GM12878 (cell line): ENCODE measurements around the gene ZNF19. TPM values are rescaled to one million over a fixed set of nuclear protein-coding genes. Genes with fewer than 3 reads are reported as not detected.

Experiments used
- ATAC-seq: fragments of 200-7000 bp; cut with Tn5 transposase; 3 replicates; pipeline ENCODE4 v1.9.1; 2020; ENCODE audit warnings: mild to moderate bottlenecking, moderate library complexity
- BruUV-seq: library from RNA; stranded (reverse); fragments of 400-500 nt; replicated peaks from 2 replicates; lab custom pipeline; 2021; lab: Mats Ljungman, UMichigan
- CTCF ChIA-PET: fragments of 300-600 bp; sonication (Branson Sonifier 250); formaldehyde crosslinking; extraction: SDS; loops from one replicate; lab custom pipeline; 2021; ENCODE audit warnings: inconsistent platforms; lab: Yijun Ruan, JAX
- POLR2A ChIA-PET: fragments of 350-600 bp; formaldehyde crosslinking; extraction: SDS; loops from one replicate; lab custom pipeline; 2021; ENCODE audit warnings: inconsistent platforms; lab: Charles Lee
- RAD21 ChIA-PET: fragments of 300-600 bp; sonication (Branson Sonifier 250); formaldehyde crosslinking; loops from one replicate; lab custom pipeline; 2023; ENCODE audit warnings: antibody characterized with exemption; ENCODE audit not compliant: unreplicated experiment; lab: Charles Lee
- SMC1A ChIA-PET: fragments of 300-600 bp; sonication (Branson Sonifier 250); formaldehyde crosslinking; loops from one replicate; lab custom pipeline; 2023; ENCODE audit not compliant: unreplicated experiment, uncharacterized antibody; lab: Charles Lee
- DNase-seq: peaks from one replicate; pipeline ENCODE4 v3.0.0-alpha.2; 2011; ENCODE audit warnings: low read depth, low spot score
- FAIRE-seq: peaks from 3 replicates; lab custom pipeline; 2011; peaks lifted over from hg19 to GRCh38; lab: Jason Lieb, UNC
- H2AFZ ChIP-seq: 2 replicates; pipeline ENCODE4 v1.6.0; 2011; ENCODE audit warnings: low read depth, low read length, control low read depth; ENCODE audit not compliant: control insufficient read depth
- H3K27ac ChIP-seq: 2 replicates; pipeline ENCODE4 v1.5.1; 2011; ENCODE audit warnings: control low read depth; ENCODE audit not compliant: control insufficient read depth, insufficient read depth
- H3K27me3 ChIP-seq, 2 experiments: replicated peaks in 1 of 2; 2 replicates each; pipeline versions ENCODE4 v1.6.0 to v1.6.1; 2011; ENCODE audit warnings: low read length in 1 of 2; ENCODE audit not compliant: control insufficient read depth in 2 of 2, insufficient read depth in 2 of 2
- H3K36me3 ChIP-seq, 2 experiments: 2 replicates each; pipeline ENCODE4 v1.5.1; 2011; ENCODE audit warnings: low read length in 1 of 2; ENCODE audit not compliant: control insufficient read depth in 2 of 2, insufficient read depth in 2 of 2
- H3K4me1 ChIP-seq: 2 replicates; pipeline ENCODE4 v1.6.1; 2011; ENCODE audit warnings: mild to moderate bottlenecking, low read length, moderate library complexity, mixed read lengths; ENCODE audit not compliant: control insufficient read depth, insufficient read depth
- H3K4me2 ChIP-seq: 2 replicates; pipeline ENCODE4 v1.6.0; 2011; ENCODE audit warnings: control low read depth; ENCODE audit not compliant: control insufficient read depth, insufficient read depth
- H3K4me3 ChIP-seq: fragments of 200-600 bp; sonication (generic); 2 replicates; pipeline ENCODE4 v1.5.1; 2016
- H3K79me2 ChIP-seq: 2 replicates; pipeline ENCODE4 v1.6.0; 2011; ENCODE audit warnings: low read length; ENCODE audit not compliant: control insufficient read depth, insufficient read depth
- H3K9ac ChIP-seq: 2 replicates; pipeline ENCODE4 v1.8.0; 2011; ENCODE audit warnings: low read length, control low read depth, mixed read lengths; ENCODE audit not compliant: control insufficient read depth, insufficient read depth
- H3K9me3 ChIP-seq: replicated peaks from 3 replicates; pipeline ENCODE4 v1.5.1; 2011; ENCODE audit warnings: mild to moderate bottlenecking, low read length; ENCODE audit not compliant: control insufficient read depth, insufficient read depth
- H4K20me1 ChIP-seq: 2 replicates; pipeline ENCODE4 v1.6.0; 2011; ENCODE audit not compliant: control insufficient read depth, insufficient read depth
- ETV6 ChIP-seq, 2 experiments: fragments of 450-650 bp in 1 of 2; IDR thresholded peaks in 1 of 2; conservative IDR thresholded peaks in 1 of 2; 2 replicates each; pipeline ENCODE4 v1.6.1; 2014; ENCODE audit warnings: antibody characterized with exemption in 1 of 2, borderline replicate concordance in 1 of 2, low read depth in 1 of 2, mild to moderate bottlenecking in 1 of 2, moderate library complexity in 1 of 2
- IKZF2 ChIP-seq, 2 experiments: fragments of 450-650 bp; IDR thresholded peaks; 2 replicates each; pipeline ENCODE4 v1.6.1; 2017; ENCODE audit warnings: mild to moderate bottlenecking in 2 of 2, moderate library complexity in 2 of 2
- LARP7 ChIP-seq: fragments of 450-650 bp; IDR thresholded peaks from 2 replicates; pipeline ENCODE4 v1.6.1; 2017; ENCODE audit warnings: mild to moderate bottlenecking
- MTA2 ChIP-seq: fragments of 450-650 bp; IDR thresholded peaks from 2 replicates; pipeline ENCODE4 v1.6.1; 2016; ENCODE audit warnings: low read depth, mild to moderate bottlenecking, moderate library complexity
- NR2F1 ChIP-seq: fragments of 450-650 bp; conservative IDR thresholded peaks from 2 replicates; pipeline ENCODE4 v1.6.1; 2017; ENCODE audit warnings: mild to moderate bottlenecking
- SUPT20H ChIP-seq: IDR thresholded peaks from 2 replicates; pipeline ENCODE4 v1.6.1; 2011; ENCODE audit warnings: low read depth, mild to moderate bottlenecking, low read length, moderate library complexity, borderline replicate concordance; ENCODE audit not compliant: control insufficient read depth
- WRNIP1 ChIP-seq: IDR thresholded peaks from 2 replicates; pipeline ENCODE4 v1.6.1; 2011; ENCODE audit warnings: low read depth, low read length, improper control_type of control experiment, borderline replicate concordance
- ZNF274 ChIP-seq: IDR thresholded peaks from one replicate; pipeline ENCODE4 v1.8.0; 2011; ENCODE audit not compliant: insufficient read length, insufficient read depth
- WGBS: methylation state at CpG from one replicate; pipeline ENCODE4 v1.1.6; 2016; ENCODE audit warnings: low lambda C conversion rate; ENCODE audit not compliant: insufficient replicate concordance, insufficient coverage; ENCODE audit errors: missing lambda C conversion rate; 5-methylcytosine and 5-hydroxymethylcytosine counted together
- in situ Hi-C: fragments of 300-500 bp; cut with MboI; formaldehyde crosslinking; loops from 9 replicates; pipeline ENCODE4 v1.14.3; 2018; ENCODE audit warnings: mixed read lengths
- intact Hi-C: fragments of 100-400 bp; cut with micrococcal nuclease; formaldehyde crosslinking; loops from one replicate; pipeline ENCODE4 v1.14.2; 2022; ENCODE audit not compliant: unreplicated experiment
- polyA plus RNA-seq, 11 experiments: library from polyadenylated mRNA; depleted of rRNA in 4 of 11; unstranded in 6 of 11; stranded (reverse) in 5 of 11; fragments of >200 nt; fragmentation: Nextera tagmentation in 4 of 11; fragmentation: Illumina TruSeq in 1 of 11; extraction: Ambion mirVana in 4 of 11; extraction: Trizol in 1 of 11; gene quantifications; 1 replicate in 1 of 11; 2 replicates in 10 of 11; pipeline versions ENCODE4 v1.2.1 to v1.2.3, GENCODE V29; 2011 to 2016; ENCODE audit warnings: inconsistent platforms in 2 of 11, missing spikeins in 2 of 11, low read depth in 1 of 11
- total RNA-seq, 4 experiments: library from RNA; depleted of rRNA in 3 of 4; stranded (reverse); fragments of >200 nt in 3 of 4; fragmentation: Illumina TruSeq in 1 of 4; extraction: Trizol in 1 of 4; gene quantifications; 2 replicates each; pipeline versions ENCODE4 v1.2.1 to v1.2.3, GENCODE V29; 2013 to 2021
- TF ChIP-seq, protein P1 (sequence below): IDR thresholded peaks from 2 replicates; pipeline ENCODE4 v1.6.1; 2012; ENCODE audit warnings: low read depth, low read length, improper control_type of control experiment
- TF ChIP-seq, protein P2 (sequence below): fragments of 450-650 bp; IDR thresholded peaks from 2 replicates; pipeline ENCODE4 v1.6.1; 2017; ENCODE audit warnings: low read depth, mild to moderate bottlenecking, moderate library complexity

ZNF19 gene
- total and polyA plus RNA-seq, 10 of the 15 experiments (the other 5 are each of a cell fraction or from before 2014, with no cell fraction given) = 1.0 to 3.3 (median 2.0) TPM

DNA sequence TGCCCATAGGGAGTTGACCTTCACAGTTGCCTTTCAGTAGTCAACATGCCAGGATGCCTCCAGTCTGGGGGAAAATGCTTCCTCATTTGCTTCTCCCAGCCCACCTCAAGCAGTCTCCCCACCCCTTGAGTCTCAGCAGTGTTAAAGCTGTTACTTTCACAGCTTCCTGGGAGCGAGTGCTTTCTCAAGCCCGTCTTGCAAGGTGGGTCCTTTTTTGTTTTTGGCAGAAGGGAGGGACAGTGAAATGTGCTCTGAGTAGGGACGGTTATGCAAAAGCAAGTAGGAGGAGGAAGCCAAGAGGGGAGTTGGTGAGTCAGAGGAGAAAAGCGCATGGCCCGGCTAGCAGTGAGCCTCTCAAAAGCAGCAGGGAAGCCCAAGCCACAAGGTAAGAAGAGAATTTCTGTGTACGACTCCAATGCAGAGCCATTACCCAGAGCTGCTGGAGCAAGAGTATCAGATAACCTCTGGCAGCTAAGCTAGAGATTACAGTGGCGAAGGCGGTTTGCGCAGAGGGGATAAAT lies 37.0 kb upstream of the ZNF19 start, which contains the start of gene CHST4:
Gene CHST4 (plus strand): TSS at position 316 of the 521 bp plus-strand sequence. CDS start 10,252 bp downstream, outside the sequence.
- Histone ChIP-seq H3K4me2 (peak within 1 kb of the TSS; percentile 62; the same call in 1 of the 2 replicates), H3K9ac (no peak within 1 kb of the TSS; the same call in 1 of the 2 replicates), H3K79me2 (no peaks in the 10 kb centered on the region), H3K36me3 (no peaks in the 10 kb centered on the region), H4K20me1 (no peaks in the 10 kb centered on the region), H2AFZ (peak within 1 kb of the TSS; percentile 35), H3K27ac (no peak within 1 kb of the TSS), H3K4me3 (no peak within 1 kb of the TSS), H3K9me3 (no peaks in the 10 kb centered on the region), H3K27me3 (no peaks in the 10 kb centered on the region; a peak in 1 of 4 replicates), H3K4me1 (no peaks in the 10 kb centered on the region; the same call in 1 of the 2 replicates)
- ChIA-PET CTCF (interaction anchor here (0.7 to 3.1 kb wide), 7 partner anchors 10 to 113 kb away, joined by 3 to 20 read pairs (median 5); no protein-coding TSS in a partner anchor), RAD21 (interaction anchor here (0.6 to 1.9 kb wide), 4 partner anchors 10 to 223 kb away, joined by 4 read pairs; no protein-coding TSS in a partner anchor), SMC1A (interaction anchor here (0.7 to 2.7 kb wide), 6 partner anchors 13 to 85 kb away, joined by 3 to 12 read pairs (median 4); no protein-coding TSS in a partner anchor), POLR2A (no interaction called here)
- ATAC-seq (peak; percentile 74), DNase-seq (no peak), FAIRE-seq (peak; percentile 75)
- 0 out of 4 replicates have a peak, but pooled peaks of 1 of the 2 experiments have one; percentile 21 for TF ChIP-seq IKZF2 (IDR thresholded peaks at IDR 0.05)
- TF ChIP-seq NR2F1 = no peak
- no TSS peak for BruUV-seq
- intact Hi-C loops = no loop called here
- in situ Hi-C loops = no loop called here
- 33% methylated on average over 9 of the region's 9 CpGs for WGBS

DNA sequence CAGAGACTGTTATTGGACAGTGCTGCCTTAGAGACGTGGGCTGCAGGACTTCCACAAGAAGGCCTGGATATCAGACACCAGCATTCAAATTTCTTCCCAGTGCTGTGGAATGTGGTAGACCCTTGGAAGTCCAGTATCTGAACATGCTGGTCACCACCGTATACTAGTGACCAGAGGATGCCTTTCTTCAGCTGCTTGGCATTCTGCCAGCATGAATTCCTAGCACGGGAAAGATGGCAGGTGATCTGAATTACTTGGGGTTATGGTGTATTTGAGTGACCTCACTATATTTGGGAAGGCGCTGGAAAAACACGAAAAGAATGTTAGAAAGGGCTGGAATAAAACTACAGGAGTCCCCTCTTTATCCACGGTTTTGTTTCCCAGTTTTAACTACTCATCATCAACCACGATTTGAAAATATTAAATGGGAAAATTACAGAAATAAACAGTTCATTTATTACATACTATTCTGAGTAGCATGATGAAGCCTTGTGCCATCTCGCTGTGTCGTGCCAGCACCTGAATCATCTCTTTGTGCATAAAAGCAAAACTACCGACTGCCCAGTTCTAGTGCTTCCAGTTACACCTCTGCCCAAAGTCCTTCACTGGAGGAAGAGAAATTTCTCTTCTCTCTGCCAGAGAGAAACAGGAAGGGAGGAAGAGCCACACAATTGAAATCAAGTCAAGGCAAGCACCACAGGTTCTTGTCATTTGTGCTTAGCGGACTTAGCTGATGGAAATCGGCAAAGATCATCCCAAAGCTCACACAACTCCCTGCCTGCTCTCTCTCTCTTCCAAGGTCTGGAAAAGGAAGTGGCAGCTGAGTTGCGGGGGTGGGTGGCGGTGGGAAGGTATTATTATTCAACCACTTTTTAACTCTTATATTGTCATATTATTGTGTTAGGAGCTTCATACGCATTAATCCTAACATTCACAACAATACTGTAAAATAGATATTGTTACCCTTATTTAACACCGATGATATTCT lies 35.7 kb upstream of the ZNF19 start:
- no peaks in the 10 kb centered on the region for H4K20me1 ChIP-seq
- CTCF ChIA-PET = interaction anchor here (1.5 to 3.1 kb wide), 3 partner anchors 14 to 86 kb away, joined by 3 to 20 read pairs (median 17); no protein-coding TSS in a partner anchor
- SMC1A ChIA-PET = interaction anchor here (1.7 to 2.7 kb wide), 3 partner anchors 14 to 86 kb away, joined by 3 to 12 read pairs (median 10); no protein-coding TSS in a partner anchor
- no peaks in the 10 kb centered on the region for H3K36me3 ChIP-seq
- 46% methylated on average over 16 of the region's 16 CpGs for WGBS
- H3K4me3 ChIP-seq = no peak overlapping the region
- H3K9me3 ChIP-seq = no peaks in the 10 kb centered on the region
- H3K4me1 ChIP-seq = no peaks in the 10 kb centered on the region; the same call in 1 of the 2 replicates
- H3K79me2 ChIP-seq = no peaks in the 10 kb centered on the region
- in situ Hi-C loops (no loop called here), intact Hi-C loops (no loop called here)
- H3K27ac ChIP-seq = no peak overlapping the region
- BruUV-seq = no TSS peak
- POLR2A ChIA-PET = no interaction called here
- H3K4me2 ChIP-seq = no peak overlapping the region
- H3K27me3 ChIP-seq = no peaks in the 10 kb centered on the region; a peak in 2 of 4 replicates
- no peak overlapping the region for H2AFZ ChIP-seq
- ATAC-seq (no peak), FAIRE-seq (no peak), DNase-seq (no peak)
- TF ChIP-seq, protein P1, sequence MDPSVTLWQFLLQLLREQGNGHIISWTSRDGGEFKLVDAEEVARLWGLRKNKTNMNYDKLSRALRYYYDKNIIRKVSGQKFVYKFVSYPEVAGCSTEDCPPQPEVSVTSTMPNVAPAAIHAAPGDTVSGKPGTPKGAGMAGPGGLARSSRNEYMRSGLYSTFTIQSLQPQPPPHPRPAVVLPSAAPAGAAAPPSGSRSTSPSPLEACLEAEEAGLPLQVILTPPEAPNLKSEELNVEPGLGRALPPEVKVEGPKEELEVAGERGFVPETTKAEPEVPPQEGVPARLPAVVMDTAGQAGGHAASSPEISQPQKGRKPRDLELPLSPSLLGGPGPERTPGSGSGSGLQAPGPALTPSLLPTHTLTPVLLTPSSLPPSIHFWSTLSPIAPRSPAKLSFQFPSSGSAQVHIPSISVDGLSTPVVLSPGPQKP = no peak
- no peak for TF ChIP-seq ETV6 (conservative IDR thresholded peaks at IDR 0.05 in 1 of 2, IDR thresholded peaks at IDR 0.05 in 1 of 2; ENCODE audit: borderline replicate concordance in 1 of 2, low read depth in 1 of 2)
- TF ChIP-seq WRNIP1 = no peak
- no peak for TF ChIP-seq MTA2
- TF ChIP-seq, protein P2, sequence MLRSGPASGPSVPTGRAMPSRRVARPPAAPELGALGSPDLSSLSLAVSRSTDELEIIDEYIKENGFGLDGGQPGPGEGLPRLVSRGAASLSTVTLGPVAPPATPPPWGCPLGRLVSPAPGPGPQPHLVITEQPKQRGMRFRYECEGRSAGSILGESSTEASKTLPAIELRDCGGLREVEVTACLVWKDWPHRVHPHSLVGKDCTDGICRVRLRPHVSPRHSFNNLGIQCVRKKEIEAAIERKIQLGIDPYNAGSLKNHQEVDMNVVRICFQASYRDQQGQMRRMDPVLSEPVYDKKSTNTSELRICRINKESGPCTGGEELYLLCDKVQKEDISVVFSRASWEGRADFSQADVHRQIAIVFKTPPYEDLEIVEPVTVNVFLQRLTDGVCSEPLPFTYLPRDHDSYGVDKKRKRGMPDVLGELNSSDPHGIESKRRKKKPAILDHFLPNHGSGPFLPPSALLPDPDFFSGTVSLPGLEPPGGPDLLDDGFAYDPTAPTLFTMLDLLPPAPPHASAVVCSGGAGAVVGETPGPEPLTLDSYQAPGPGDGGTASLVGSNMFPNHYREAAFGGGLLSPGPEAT = no peak
- TF ChIP-seq ZNF274 = no peak
- no peak for TF ChIP-seq LARP7
- no peak for TF ChIP-seq SUPT20H
- RAD21 ChIA-PET = interaction anchor here (0.5 kb wide), 1 partner anchor 87 kb away, joined by 4 read pairs; no protein-coding TSS in a partner anchor
- H3K9ac ChIP-seq = no peak overlapping the region
